Neural progenitor cell (in vitro differentiated cells): ENCODE measurements around the gene TMEM82. TPM values are rescaled to one million over a fixed set of nuclear protein-coding genes. Genes with fewer than 3 reads are reported as not detected.

Source experiments
- DNase-seq: peaks from one replicate; pipeline ENCODE4 v3.0.0-alpha.2; 2016; ENCODE audit warnings: low spot score
- H2AFZ ChIP-seq: fragments of 200-600 bp; sonication (generic); replicated peaks from 2 replicates; pipeline ENCODE4 v1.6.1; 2016; ENCODE audit warnings: antibody characterized with exemption
- H3F3A ChIP-seq: fragments of 200-600 bp; sonication (generic); 2 replicates; pipeline ENCODE4 v1.6.1; 2016; ENCODE audit warnings: antibody characterized with exemption, low read depth
- H3K27ac ChIP-seq: fragments of 200-600 bp; sonication (generic); 2 replicates; pipeline ENCODE4 v1.5.1; 2016; ENCODE audit warnings: mild to moderate bottlenecking
- H3K27me3 ChIP-seq: fragments of 200-600 bp; sonication (generic); 2 replicates; pipeline ENCODE4 v1.6.1; 2016; ENCODE audit warnings: mild to moderate bottlenecking, moderate library complexity
- H3K36me3 ChIP-seq: fragments of 200-600 bp; sonication (generic); 2 replicates; pipeline ENCODE4 v1.5.1; 2016
- H3K4me1 ChIP-seq: fragments of 200-600 bp; sonication (generic); 2 replicates; pipeline ENCODE4 v1.6.1; 2016; ENCODE audit warnings: mixed run types
- H3K4me2 ChIP-seq: fragments of 200-600 bp; sonication (generic); 2 replicates; pipeline ENCODE4 v1.6.1; 2016
- H3K4me3 ChIP-seq: fragments of 200-600 bp; sonication (generic); 2 replicates; pipeline ENCODE4 v1.5.1; 2016
- H3K79me2 ChIP-seq: fragments of 200-600 bp; sonication (generic); 2 replicates; pipeline ENCODE4 v1.6.1; 2016; ENCODE audit warnings: low read depth
- H3K9ac ChIP-seq: fragments of 200-600 bp; sonication (generic); 2 replicates; pipeline ENCODE4 v1.6.1; 2016
- H3K9me3 ChIP-seq: fragments of 200-600 bp; sonication (generic); 2 replicates; pipeline ENCODE4 v1.5.1; 2016; ENCODE audit warnings: low read depth
- H4K20me1 ChIP-seq: fragments of 200-600 bp; sonication (generic); 2 replicates; pipeline ENCODE4 v1.6.1; 2016; ENCODE audit warnings: low read depth
- H3K27ac Mint-ChIP-seq: 3 replicates; pipeline ENCODE4 v1.8.0; 2021; ENCODE audit warnings: mixed read lengths
- H3K27me3 Mint-ChIP-seq: 2 replicates; pipeline ENCODE4 v1.8.0; 2022; ENCODE audit warnings: low read depth, mild to moderate bottlenecking, inconsistent platforms, moderate library complexity, mixed read lengths; ENCODE audit not compliant: insufficient read depth
- H3K36me3 Mint-ChIP-seq: 3 replicates; pipeline ENCODE4 v1.8.0; 2021; ENCODE audit warnings: mixed read lengths
- H3K4me1 Mint-ChIP-seq: 3 replicates; pipeline ENCODE4 v1.8.0; 2021; ENCODE audit warnings: mixed read lengths
- H3K4me3 Mint-ChIP-seq: 3 replicates; pipeline ENCODE4 v1.8.0; 2021; ENCODE audit warnings: mild to moderate bottlenecking, moderate library complexity, mixed read lengths
- H3K9me3 Mint-ChIP-seq: 3 replicates; pipeline ENCODE4 v1.8.0; 2020; ENCODE audit warnings: mixed read lengths
- EZH2 ChIP-seq: fragments of 200-600 bp; sonication (generic); IDR thresholded peaks from 2 replicates; pipeline ENCODE4 v1.6.1; 2017; ENCODE audit warnings: antibody characterized with exemption, mild to moderate bottlenecking, moderate library complexity
- EZH2phosphoT487 ChIP-seq: fragments of 200-600 bp; sonication (generic); IDR thresholded peaks from 2 replicates; pipeline ENCODE4 v1.6.1; 2017; ENCODE audit warnings: antibody characterized with exemption
- total RNA-seq: library from RNA; depleted of rRNA; stranded (reverse); fragments of >200 nt; gene quantifications from 2 replicates; pipeline ENCODE4 v1.2.3, GENCODE V29; 2015; ENCODE audit warnings: low replicate concordance
- TF ChIP-seq, protein P1 (sequence below): fragments of 200-600 bp; sonication (generic); IDR thresholded peaks from 2 replicates; pipeline ENCODE4 v1.5.1; 2017; ENCODE audit warnings: antibody characterized with exemption, mild to moderate bottlenecking

The TMEM82 gene
- total RNA-seq, 1 donor from 2014 or later, result not detected

DNA sequence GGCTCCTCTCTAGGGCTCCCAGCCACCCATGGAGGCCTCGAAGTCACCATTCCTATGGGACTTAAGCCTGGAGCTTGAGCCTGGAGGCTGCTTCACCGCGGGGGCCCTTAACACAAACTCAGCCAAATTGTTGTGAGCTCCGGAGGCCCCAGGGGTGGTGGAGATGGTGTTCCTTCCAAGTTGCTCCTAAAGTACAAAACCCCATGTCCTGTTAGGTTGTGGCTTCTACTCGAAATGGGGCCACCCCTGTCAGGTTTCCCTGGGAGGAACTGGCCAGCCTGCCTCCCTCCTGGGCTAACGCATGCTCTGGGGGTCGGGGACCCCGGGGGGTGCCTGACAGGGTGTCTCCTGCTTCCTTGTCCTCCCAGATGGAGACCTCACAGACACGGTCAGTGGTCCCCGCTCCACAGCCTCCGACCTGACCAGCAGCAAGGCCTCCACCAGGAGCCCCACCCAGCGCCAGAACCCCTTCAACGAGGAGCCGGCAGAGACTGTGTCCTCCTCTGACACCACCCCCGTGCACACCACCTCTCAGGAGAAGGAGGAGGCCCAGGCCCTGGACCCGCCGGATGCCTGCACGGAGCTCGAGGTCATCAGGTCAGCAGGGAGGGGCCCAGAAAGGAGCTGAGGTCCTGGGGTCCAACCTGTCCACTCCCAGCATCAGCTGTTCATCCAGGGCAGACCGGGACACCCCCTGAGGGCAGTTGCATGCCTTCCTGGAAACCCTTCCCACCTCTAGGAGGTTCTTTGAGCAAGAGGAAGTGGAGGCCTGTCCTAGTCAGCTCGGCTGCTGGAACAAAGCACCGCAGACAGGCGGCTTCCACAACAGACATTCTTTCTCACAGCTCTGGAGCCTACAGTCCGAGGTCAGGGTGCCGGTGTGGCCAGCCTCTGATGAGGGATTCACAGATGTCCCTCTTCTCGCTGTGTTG, 17.1 kb upstream of the TMEM82 start:
- no peak overlapping the region for H3K27ac ChIP-seq
- H3K4me3 Mint-ChIP-seq, result no peak overlapping the region

DNA sequence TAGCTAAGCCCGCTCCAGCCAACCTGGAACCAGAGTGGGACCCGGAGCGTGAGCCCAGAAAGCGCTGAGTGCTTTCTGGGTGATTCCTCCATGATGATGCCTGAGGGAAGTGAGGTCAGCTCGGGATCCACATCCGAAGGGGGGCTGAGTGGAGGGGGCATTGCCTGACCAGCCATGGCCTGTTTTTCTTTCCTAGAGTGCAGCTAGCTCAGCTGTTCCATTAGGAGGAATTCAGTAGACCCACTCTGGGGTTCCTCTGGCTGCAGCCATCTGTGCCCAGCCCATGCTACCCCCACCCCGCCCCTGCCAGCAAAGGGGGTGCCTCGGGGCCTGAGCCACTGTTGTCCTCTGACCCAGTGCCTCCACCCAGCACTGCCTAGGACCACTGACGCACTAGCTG, 15.8 kb upstream of the TMEM82 start:
- no peaks in the 10 kb centered on the region for H3F3A ChIP-seq
- DNase-seq, result no peak
- H3K27ac Mint-ChIP-seq, result no peak overlapping the region
- H3K4me3 Mint-ChIP-seq, result no peak overlapping the region
- no peaks in the 10 kb centered on the region for H3K4me1 ChIP-seq
- H4K20me1 ChIP-seq, result no peaks in the 10 kb centered on the region
- no peaks in the 10 kb centered on the region for H3K4me1 Mint-ChIP-seq
- TF ChIP-seq EZH2 (no peak), EZH2phosphoT487 (no peak)
- TF ChIP-seq, protein P1, sequence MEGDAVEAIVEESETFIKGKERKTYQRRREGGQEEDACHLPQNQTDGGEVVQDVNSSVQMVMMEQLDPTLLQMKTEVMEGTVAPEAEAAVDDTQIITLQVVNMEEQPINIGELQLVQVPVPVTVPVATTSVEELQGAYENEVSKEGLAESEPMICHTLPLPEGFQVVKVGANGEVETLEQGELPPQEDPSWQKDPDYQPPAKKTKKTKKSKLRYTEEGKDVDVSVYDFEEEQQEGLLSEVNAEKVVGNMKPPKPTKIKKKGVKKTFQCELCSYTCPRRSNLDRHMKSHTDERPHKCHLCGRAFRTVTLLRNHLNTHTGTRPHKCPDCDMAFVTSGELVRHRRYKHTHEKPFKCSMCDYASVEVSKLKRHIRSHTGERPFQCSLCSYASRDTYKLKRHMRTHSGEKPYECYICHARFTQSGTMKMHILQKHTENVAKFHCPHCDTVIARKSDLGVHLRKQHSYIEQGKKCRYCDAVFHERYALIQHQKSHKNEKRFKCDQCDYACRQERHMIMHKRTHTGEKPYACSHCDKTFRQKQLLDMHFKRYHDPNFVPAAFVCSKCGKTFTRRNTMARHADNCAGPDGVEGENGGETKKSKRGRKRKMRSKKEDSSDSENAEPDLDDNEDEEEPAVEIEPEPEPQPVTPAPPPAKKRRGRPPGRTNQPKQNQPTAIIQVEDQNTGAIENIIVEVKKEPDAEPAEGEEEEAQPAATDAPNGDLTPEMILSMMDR, result no peak
- no peak overlapping the region for H3K9ac ChIP-seq
- H2AFZ ChIP-seq, result no peak overlapping the region
- H3K4me2 ChIP-seq, result no peak overlapping the region
- no peaks in the 10 kb centered on the region for H3K27me3 ChIP-seq
- H3K27ac ChIP-seq, result no peak overlapping the region
- no peaks in the 10 kb centered on the region for H3K9me3 ChIP-seq
- H3K36me3 ChIP-seq, result no peaks in the 10 kb centered on the region
- no peak overlapping the region for H3K4me3 ChIP-seq
- H3K9me3 Mint-ChIP-seq, result no peaks in the 10 kb centered on the region
- H3K79me2 ChIP-seq, result no peaks in the 10 kb centered on the region
- H3K27me3 Mint-ChIP-seq, result peaks cover 2% of the 10 kb centered on the region
- H3K36me3 Mint-ChIP-seq, result peaks cover 17% of the 10 kb centered on the region

More for the DNA sequence above, 17.1 kb upstream of the TMEM82 start:
- Mint-ChIP-seq H3K27ac (no peak overlapping the region), H3K4me1 (no peaks in the 10 kb centered on the region), H3K9me3 (no peaks in the 10 kb centered on the region), H3K36me3 (peaks cover 17% of the 10 kb centered on the region), H3K27me3 (peaks cover 2% of the 10 kb centered on the region)
- Histone ChIP-seq H3K4me2 (no peak overlapping the region), H3K4me3 (no peak overlapping the region), H3F3A (no peaks in the 10 kb centered on the region), H3K27me3 (no peaks in the 10 kb centered on the region), H3K9ac (no peak overlapping the region), H2AFZ (no peak overlapping the region), H3K79me2 (no peaks in the 10 kb centered on the region), H4K20me1 (no peaks in the 10 kb centered on the region), H3K4me1 (no peaks in the 10 kb centered on the region), H3K9me3 (no peaks in the 10 kb centered on the region), H3K36me3 (no peaks in the 10 kb centered on the region)
- no peak for DNase-seq
- TF ChIP-seq, protein P1, result no peak
- TF ChIP-seq EZH2phosphoT487, result no peak
- TF ChIP-seq EZH2, result no peak

DNA sequence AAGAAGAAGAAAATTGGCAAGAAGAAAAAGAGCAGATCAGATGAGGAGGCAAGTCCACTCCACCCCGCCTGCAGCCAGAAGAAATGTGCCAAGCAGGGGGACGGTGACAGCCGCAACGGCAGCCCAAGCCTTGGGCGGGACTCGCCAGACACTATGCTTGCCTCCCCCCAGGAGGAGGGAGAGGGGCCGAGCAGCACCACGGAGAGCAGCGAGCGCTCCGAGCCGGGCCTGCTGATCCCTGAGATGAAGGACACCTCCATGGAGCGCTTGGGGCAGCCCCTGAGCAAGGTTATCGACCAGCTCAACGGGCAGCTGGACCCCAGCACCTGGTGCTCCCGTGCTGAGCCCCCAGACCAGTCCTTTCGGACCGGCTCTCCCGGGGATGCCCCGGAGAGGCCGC, 15.3 kb upstream of the TMEM82 start:
- Mint-ChIP-seq H3K36me3 (peaks cover 17% of the 10 kb centered on the region), H3K27me3 (peaks cover 2% of the 10 kb centered on the region), H3K27ac (no peak overlapping the region), H3K4me3 (no peak overlapping the region), H3K9me3 (no peaks in the 10 kb centered on the region), H3K4me1 (no peaks in the 10 kb centered on the region)
- H3K27me3 ChIP-seq, result no peaks in the 10 kb centered on the region
- no peak overlapping the region for H3K4me3 ChIP-seq
- no peaks in the 10 kb centered on the region for H3K79me2 ChIP-seq
- H4K20me1 ChIP-seq, result no peaks in the 10 kb centered on the region
- no peak overlapping the region for H3K9ac ChIP-seq
- no peaks in the 10 kb centered on the region for H3F3A ChIP-seq
- H3K9me3 ChIP-seq, result no peaks in the 10 kb centered on the region
- no peak overlapping the region for H2AFZ ChIP-seq
- H3K27ac ChIP-seq, result no peak overlapping the region
- no peak overlapping the region for H3K4me2 ChIP-seq
- H3K36me3 ChIP-seq, result no peaks in the 10 kb centered on the region
- DNase-seq, result no peak
- TF ChIP-seq, protein P1, result no peak
- no peak for TF ChIP-seq EZH2phosphoT487
- no peak for TF ChIP-seq EZH2
- H3K4me1 ChIP-seq, result no peaks in the 10 kb centered on the region
